Measurements from ENCODE around the gene PTPN3.

The PTPN3 gene

DNA sequence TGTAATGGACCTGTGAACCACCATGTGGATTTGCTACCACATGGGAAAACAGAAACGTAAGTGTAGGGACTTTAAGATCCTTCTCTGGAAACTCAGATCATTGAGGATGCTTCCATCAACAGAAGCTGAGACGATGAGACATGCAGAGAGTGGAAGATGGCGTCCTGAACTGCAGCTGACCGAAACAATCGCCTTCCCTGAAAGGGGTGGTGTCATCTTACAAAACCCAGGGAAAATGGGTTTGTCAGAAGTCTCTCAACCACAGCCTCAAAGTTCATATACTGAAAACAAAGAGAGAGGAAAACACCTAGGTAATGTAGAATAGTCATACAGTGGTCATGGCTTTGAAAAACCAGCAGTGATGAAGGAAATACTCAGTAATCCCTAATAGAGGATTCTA is 6.6 kb upstream of the PTPN3 start:
- no peak for DNase-seq

- no peak for DNase-seq
Observed at GRCh38 chr9:109500421-109500974, 2.4 kb upstream of the PTPN3 start.

GRCh38 chr9:109499631-109500410 is 1.7 kb upstream of the PTPN3 start:
- DNase-seq = no peak

GRCh38 chr9:109499093-109499630 is 1.1 kb upstream of the PTPN3 start:
- no peak for DNase-seq

DNA sequence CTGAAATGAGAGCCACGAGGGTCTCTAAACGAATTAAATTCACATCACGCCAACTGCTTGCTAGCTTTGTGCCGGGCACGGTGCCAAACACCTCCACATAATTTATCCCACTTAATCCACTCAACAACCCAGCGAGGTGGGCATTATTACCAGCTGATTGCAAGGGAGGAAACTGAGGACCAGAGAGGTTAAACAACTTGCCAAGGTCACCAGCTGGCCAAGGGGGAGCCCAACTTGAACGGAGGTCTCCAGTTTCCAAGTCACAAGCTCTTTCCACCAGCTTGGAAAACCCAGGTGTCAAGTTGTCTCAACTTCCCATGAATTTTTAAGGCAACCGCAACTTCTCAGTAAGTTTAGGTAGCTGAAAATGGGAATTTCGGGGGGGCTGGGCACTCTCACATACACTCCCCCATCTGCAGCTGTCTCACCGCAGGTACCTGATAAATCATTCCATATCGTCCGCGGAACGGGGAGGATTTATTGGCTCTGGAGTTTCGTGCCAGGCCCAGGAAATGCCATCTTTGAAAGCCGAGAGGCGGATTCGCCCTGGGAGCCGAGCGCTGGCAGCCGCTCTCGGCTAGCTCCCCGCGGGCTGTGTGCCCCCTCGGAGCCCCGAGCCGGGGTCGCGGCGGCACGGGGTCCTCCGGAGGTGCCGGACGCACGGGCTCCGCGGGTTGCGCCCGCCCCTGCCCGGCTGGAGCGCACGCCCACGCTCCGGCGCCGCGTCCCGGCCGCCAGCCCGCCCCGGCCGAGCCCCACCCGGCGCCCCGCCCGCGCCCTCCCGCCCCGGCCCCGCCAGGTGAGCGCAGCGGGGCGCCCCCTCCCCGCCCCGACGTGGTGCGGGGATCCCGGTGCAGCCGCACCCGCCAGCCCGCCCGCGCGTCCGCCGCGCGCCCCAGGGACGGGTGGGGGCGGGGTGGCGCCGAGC is 617 bp downstream of the PTPN3 start:
- DNase-seq = peak; percentile 52

DNA sequence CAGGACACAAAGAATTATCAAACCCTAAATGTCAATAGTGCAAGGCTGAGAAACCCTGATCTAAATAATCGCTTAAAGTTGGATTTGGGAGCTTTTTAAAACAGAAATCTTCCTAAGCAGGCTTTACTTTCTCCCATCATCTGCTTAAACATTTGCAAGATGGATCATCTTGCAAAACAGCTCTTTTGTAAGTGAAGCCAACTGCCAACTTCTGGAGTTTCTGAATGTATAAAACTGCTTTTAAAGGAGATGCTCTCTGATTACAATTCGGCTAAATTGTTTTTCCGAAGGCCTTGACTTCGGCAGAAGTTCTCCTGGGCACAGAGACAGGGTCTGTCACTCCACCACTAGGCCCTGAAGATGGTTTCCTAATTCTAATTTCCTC is 1.3 kb downstream of the PTPN3 start:
- DNase-seq = no peak

DNA sequence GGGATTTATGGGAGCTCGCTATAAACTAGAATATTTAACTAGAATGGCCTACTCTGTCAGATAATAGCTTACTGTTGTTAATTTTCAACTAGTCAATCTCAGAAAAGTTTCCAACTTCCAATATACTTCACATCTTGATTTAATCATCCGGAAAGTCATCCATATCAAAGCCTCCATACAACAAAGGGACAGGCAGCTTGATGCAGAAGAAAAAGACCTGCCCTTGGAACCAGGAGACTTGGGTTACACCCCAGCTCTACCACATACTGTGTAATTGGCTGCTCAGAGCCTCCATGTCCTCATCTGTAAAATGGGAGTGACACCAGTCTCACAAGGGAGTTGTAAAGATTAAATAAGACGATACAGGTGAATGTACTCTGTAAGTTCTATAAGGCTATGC is 1.9 kb downstream of the PTPN3 start:
- no peak for DNase-seq

GRCh38 chr9:109493648-109494047 is 4.5 kb downstream of the PTPN3 start:
- DNase-seq = no peak

DNA sequence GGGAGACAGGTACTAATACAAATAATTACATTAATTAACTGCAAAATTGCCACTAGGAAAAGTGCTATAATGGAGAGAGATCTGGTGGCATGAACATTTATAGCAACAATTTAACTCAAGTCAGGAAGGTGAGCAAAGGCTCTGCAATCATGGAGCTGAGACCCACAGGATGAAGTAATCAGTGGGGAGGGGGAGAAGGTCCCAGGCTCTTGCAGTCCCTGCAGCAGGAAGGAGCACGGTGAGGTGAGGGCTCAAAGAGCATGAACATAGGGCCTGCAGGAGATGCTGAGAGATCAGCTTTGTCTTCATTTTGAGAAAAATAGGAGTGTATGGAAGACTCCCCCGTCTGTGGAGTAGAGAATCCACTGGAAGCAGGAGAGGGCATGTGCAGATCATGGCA is 6.5 kb downstream of the PTPN3 start:
- no peak for DNase-seq

DNA sequence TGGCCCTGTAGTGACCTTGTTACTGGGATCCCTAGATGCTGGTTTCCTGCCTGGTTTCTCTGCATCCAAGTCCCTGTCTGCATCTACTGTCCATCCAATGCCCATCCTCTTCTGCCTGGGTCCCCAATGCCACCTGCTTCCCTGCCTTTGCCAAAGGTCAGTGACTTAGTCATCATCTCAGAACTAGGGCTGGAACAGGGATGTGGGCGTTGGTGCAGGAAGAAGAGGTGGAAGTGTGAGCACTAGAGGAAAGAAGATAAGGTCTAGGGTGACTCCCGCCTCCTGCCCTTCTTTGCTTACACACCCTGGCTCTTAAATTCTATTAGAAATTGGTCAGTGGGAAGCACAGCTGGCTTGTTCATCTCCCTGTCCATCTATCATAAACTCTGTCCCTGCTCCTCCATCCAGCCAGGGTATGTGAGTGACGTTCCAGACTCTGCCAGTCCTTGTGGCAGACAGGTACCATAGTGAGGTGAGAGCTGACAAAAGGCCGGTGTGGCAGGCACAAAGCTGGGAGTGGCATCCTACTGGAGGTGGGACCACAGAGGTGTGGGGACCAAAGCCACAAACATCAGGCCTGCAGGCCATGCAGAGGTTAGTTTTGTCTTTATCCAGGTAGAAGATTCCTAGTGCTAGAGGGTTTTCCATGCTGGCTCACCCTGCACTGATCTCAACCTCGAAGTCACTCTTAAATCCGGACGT is 9.2 kb downstream of the PTPN3 start:
- no peak for DNase-seq

DNA sequence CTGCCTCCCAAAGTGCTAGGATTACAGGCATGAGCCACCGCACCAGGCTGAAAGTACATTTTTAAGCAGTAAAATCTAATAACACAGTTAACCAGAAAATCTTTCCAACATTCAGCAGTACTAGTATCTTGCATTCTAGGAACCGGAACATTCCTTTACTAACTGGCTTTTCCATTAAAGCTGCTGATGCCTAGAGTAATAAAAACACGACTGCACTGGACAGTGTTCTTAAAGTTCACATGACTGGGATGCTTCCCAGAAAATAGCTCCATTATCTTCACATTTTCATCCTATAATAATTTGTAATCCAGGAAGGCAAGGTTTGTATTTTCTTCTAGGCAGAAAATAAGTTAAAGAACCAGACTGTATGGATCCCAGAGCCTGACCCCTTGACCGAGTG is 9.8 kb downstream of the PTPN3 start:
- no peak for DNase-seq

GRCh38 chr9:109487247-109487646 is 10.9 kb downstream of the PTPN3 start:
- no peak for DNase-seq

DNA sequence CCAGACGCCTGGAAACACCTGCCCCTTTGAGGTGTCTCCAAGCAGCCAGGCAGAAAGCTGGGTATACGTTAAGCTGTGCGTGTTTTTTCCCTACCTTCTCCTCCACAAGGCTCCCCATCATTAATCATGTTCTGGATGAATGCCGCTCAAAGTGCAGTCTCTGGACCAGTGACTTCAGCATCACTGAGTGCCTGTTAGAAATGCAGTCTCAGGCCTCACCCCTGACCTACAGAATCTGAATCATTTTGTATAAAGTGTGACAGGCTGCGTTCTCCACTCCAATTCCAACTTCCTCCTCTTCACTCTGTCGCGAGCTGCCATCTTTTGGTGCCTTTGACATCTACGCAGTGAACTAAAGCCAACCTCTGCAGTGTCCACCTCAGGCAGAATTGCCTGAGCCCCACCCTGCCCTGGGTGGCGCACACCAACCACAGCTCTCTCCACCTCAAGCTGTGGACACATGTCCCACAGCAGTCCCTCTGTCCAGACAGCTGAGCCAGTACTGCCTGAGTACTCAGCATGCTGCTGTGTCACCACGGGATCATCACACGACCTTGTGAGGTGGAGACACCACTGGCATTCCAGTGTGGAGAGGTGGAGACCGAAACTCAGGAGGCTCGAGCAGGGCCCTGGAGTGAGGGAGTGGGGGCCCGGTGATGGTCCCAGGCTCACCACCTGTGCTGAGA is 14.2 kb downstream of the PTPN3 start:
- peak; percentile 27 for DNase-seq

- no peak for DNase-seq
Observed at GRCh38 chr9:109482391-109482916, 15.7 kb downstream of the PTPN3 start.

GRCh38 chr9:109481856-109482255 is 16.3 kb downstream of the PTPN3 start:
- DNase-seq = no peak

- DNase-seq = no peak
Observed at GRCh38 chr9:109479822-109480221, 18.3 kb downstream of the PTPN3 start.

DNA sequence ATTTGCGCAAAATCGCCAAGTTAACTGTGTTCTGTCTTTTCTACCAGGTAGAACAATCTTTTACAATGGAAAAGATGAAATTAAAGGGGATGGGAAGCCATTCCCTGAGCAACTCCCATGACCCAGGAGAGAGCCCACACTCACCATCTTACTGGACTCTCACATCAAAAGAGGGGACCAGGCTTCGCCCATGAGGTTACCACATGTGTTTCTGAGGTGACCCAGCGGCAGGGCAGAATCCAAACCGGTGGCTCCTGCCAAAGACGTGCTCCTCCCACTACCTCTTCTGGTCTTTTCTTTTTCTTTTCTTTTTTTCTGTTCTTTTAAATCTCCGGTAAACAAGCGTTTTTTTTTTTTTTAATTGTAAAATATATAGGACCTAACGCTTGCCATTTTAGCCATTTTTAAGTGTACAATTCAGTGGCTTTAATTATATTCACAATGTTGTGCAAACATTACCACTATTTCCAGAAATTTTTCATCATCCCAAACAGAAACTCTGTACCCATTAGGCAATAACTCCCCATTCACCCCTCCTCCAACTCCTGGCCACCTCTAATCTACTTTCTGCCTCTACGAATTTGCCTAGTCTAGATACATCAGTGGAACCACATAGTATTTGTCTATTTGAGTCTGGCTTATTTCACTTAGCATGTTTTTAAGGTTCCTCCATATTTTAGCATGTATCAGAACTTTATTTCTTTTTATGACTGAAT is 19.3 kb downstream of the PTPN3 start:
- no peak for DNase-seq

- DNase-seq = no peak
Observed at GRCh38 chr9:109478051-109478563, 20.0 kb downstream of the PTPN3 start.

- DNase-seq = peak; percentile 33
Observed at GRCh38 chr9:109477258-109478050, 20.7 kb downstream of the PTPN3 start.

DNA sequence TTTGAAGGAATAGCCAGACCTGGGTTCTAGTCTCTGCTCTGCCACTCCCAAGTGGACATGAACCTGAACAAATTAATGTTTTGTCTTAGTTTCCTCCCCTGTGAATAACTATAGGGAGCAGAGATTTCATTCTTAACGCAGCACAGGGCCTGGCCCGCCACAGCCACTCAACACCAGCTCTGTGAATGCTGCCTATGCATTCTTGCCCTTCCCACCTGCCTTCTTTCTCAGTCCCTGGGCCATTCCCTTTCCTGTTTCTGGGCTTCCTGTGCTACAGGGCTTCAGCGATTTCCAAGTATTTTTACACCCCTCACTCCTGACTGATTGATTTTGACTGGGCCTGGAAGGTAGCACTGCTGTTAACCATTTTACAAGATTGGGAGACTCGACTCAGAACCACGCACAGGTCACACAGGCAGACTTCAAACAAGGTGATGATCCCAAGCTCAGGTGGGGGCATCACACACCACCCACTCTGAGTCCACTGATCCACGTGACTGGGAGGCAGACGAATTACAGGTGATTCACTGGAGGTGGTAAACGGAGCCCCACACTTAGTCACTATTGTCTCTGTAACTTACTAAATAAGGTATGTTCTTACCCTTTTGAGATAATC is 21.4 kb downstream of the PTPN3 start:
- DNase-seq = no peak
